TTC549 (cell line): ENCODE data around the gene ZMPSTE24.
"Not testable (repeated sequence)": the region's sequence is repeated elsewhere in the genome, so short reads cannot be mapped to it uniquely, and the experiment has no call there.

Source experiments
- FAIRE-seq: peaks from 2 replicates; lab custom pipeline; 2012; peaks lifted over from hg19 to GRCh38; lab: Jason Lieb, UNC

ZMPSTE24 gene

DNA sequence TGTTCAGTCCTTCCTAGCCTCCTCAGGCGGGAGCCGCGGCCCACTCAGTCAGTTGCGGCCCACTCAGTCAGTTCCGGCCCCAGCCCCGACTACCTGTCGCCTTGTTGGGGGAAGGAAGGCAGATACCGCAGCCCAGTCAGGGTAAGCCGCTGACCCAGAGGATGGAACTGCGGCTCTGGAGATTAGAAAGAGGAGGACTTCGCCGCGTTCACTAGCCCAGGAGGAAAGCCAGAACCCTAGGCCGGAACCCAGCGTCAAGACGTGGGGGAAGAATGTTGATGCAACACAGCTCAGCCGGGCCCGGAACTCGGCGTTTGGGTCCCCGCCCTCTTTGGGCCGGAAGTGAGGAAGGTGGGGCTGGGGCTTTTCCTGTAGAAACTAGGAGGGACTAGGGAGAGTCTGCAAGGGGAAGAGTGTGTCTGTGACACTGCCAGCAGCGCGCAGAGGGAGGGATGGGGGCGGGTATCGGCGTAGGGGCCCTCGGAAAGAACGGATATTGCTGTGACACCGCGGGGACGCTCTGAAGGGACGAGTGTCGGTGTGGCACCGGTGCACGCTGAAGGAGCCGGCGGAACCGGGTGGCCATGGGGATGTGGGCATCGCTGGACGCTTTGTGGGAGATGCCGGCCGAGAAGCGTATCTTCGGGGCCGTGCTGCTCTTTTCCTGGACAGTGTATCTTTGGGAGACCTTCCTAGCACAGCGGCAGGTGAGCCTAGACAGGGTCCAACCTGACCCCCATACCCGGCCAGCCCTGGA lies at the start of gene ZMPSTE24:
ZMPSTE24 (plus strand) TSS at position 549 of the 757 bp plus-strand sequence; CDS start at position 585, 36 bp downstream.
- peak; percentile 37 for FAIRE-seq

DNA sequence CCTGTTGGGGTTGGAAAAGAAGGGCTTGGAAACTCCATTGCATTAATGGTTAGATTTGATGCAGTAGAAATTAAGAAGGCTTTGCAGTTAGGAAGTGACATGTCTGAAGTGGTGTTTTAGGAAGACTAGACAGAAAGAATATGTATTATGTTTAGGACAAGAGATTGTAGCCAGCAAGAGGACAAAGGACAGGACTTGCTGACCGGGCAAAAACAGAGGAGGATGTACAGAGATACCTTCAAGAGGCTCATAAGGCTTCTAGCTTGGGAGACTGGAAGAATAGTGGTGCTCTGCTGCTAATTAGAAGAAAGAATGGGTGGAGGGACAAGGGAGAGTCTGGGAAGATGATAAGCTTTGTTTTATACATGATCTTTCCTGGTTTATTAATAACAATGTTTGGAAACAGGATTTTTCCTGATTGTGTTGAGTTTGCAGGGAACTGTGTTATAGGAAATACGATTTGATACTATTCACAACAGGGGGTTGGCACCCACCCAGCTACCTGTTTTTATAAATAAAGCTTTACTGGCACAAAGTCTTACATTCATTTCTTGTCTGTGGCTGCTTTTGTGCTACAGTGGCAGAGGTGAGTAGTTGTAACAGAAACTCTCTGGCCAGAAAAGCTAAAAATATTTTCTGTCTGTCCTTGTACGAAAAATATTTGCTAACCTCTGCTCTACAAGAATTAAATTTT lies 47.4 kb upstream of the ZMPSTE24 start:
- FAIRE-seq = no peak

DNA sequence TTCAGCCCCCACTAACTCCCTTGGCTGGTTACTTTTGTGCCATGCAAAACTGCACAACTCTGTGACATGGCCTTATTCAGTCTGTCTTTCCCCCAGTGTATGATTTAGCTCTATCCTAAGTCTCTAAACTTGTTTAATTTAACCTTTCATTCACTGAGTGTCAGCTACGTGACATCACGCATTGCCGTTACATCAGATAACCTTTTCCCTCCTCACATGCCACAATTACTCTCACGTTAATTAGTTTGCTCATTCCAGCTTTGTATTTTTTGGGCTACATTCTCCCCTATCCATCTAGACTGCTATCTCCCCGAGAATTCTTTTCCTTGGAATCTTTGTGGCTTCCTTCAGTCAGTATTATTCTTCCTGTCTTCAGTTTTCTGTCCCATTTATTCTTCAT lies 39.7 kb upstream of the ZMPSTE24 start:
- no peak for FAIRE-seq

DNA sequence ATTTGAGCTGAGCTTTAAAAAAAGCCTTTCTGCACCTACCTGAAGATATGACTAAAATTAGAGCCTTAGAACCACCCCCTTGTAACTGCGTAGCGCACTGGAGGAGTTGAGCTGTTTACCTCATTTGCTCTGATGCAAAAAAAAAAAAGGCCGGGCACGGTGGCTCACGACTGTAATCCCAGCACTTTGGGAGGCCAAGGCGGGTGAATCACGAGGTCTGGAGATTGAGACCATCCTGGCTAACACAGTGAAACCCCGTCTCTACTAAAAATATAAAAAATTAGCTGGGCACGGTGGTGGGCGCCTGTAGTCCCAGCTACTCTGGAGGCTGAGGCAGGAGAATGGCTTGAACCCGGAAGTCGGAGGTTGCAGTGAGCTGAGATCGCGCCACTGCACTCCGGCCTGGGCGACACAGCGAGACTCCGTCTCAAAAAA lies 36.5 kb upstream of the ZMPSTE24 start:
- not testable (repeated sequence) for FAIRE-seq

DNA sequence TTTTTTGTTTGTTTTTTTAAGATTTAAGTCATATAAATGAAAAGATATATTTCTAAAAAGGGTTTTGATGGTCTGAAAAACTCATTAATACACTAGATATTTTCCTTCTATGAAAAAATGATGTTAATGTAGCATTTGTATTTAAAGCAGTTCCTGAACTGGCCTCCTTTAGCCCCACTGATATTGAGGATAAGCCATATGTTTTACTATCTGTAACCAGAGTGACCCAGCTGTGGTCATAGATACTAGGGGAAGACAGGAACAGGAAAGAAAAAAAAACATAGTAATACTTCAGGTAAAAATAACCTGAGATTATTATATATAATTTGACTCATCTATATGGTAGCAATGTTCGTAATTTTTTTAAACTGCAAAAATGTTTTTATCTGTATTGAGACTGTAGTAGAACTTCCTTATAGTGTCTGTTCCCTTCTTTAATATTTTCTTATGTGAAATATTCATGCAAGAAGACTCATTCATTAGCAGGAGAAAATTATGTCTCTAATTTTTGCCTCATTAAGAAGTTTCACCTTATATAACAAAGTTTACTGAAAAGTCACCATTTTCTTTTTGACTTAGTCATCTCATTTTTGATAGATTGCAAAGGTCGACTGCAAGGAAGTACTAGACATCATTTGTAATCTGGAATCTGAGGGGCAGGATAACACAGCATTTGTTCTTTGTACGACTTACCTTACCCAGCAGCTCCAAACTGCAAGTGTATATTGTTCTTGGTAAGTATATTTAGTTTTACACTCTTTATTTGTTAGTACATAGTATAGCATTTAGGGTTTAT lies 35.9 kb upstream of the ZMPSTE24 start:
- FAIRE-seq = no peak

DNA sequence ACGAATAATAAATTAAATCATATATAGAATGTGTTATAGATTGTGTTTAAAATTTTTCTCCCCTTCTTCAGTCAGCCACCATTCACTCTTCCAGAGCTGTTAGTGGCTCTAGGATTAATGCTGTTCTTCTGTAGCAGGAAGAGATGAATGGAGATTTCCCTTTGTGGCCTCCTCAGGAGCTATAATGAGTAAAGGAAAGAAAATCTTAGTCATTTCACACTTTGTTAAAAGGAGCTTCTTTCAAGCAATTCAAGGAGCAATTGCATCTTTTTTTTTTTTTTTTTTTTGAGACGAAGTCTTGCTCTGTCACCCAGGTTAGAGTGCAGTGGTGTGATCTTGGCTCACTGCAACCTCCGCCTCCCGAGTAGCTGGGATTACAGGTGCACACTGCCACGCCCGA lies 34.0 kb upstream of the ZMPSTE24 start:
- no peak for FAIRE-seq

DNA sequence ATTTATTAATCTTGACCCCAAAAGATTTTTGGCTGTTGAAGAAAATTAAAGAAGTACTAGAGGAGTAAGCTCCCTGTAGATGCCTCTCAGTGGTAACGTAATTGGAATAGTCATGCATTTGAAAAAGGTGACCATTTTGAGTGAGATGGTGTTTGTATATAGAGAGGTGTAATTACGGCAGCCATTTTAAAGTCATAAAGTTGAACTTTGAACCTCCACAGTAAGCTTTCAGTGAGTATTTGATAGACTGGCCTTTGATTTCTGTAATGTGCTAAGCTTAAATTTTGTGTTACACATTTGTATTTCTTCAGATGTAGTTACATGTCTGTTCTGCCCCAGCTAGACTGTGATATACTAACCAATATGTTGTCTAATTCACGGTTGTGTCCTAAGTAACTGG lies 31.8 kb upstream of the ZMPSTE24 start:
- no peak for FAIRE-seq

DNA sequence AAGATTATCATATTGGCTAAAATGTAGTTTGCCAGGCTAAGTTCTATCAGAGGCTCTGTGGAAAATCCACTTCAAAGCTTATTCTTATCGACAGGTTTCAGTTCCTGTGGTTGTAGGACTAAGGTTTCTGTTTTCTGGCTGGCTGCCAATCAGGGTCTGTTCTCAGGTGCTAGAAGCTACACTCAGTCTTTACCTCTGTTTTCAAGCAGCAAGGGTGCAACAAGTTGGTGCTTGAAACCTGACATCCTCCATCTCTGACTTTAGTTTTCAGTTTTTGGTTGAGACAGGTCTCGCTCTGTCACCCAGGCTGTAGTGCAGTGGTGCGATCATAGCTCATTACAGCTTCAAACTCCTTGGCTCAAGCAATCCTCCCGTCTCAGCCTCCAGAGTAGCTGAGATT lies 25.6 kb upstream of the ZMPSTE24 start:
- FAIRE-seq = no peak

DNA sequence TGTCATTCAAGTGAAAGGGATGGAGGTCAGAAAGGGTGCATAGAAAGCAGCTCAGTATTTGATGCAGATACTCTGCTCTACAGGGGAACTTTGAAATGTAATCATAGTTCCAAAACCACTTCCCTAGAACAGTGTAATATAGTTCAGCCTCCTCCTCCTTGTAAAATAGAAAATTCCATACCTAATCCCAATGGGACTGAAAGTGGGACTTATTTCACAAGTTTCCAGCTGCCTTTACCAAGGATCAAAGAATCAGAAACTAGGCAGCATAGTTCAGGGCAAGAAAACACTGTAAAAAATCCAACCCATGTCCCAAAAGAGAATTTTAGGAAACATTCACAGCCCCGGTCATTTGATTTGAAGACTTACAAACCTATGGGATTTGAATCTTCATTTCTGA lies 18.4 kb upstream of the ZMPSTE24 start:
- no peak for FAIRE-seq

DNA sequence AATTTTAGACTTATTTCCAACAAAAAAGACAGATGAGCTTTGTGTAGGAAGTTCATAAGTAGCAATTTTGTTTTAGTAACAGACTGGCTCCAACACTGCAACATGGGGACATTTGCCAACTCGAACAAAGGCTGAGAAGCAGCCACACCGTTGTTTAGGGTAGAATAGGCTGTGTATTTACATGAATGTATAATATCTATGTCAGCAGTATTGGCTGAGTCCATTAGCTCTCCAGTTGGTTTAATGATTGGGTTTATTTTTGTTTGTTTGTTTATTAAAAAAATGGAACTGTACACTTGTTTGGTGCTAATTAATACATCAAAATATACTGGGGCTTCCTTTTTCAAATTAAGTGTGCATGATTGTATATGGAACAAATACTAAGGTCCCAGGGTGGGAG lies 17.6 kb upstream of the ZMPSTE24 start:
- no peak for FAIRE-seq

DNA sequence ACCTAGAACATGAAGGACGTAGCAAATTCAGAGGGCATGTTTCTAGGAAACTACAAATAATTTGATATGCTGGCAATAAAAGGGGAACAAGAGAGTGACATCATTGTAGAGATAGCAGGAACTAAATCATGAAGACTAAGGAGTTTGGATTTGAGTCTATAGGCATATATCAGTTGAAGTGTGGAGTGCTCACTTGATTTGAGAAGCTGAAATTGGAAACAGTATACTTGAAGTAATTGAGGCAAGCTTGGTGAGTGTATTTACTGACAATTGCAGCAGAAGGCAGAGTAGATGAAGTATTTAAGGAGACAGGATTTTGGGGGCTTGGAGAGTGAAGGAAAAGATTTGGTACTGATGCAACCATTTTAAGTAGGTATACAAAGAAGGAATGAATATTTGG lies 16.7 kb upstream of the ZMPSTE24 start:
- FAIRE-seq = no peak

DNA sequence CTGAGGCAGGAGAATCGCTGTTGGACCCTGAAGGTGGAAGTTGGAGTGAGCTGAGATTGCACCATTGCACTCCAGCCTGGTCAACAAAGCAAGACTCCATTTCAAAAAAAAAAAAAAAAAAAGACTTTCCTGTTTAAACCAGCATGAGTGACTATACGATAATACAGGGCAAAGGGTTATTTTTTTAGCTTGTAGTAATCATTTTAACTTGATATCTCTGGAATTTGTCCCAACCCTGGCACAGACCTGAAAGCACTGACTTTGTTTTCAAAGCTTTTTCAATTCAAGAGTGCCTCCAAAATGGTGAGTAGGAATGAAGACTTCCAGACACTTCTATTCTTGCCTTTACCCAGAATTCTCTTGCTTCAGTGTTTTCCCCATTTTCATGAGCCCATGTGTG lies 14.7 kb upstream of the ZMPSTE24 start:
- no peak for FAIRE-seq

DNA sequence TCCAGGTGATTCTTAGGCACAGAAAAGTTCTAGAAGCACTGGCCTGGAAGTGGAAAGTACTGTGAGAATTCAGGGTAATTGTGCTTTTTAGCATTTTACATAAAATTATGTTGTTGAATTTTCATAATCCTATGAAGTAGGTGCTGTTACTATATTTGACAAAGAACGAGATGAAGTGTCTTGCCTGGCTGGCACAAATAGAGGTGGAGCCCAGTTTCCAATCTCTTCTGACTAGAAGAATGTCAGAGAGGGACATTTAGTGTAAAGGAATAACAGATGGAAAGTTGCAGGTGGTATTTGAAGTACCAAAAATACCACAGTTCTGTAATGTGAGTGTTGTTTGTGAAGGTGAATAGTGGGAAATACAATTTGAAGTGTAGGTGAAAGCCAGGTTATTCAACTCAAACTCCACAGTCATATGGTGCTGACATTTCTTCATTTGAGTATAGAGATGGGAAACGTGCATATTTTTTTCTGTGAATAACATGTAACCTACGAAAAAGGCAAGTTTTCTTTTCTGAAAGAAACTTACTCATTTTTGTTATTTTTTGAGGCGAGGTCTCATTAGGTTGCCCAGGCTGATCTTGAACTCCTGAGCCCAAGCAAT lies 13.8 kb upstream of the ZMPSTE24 start:
- FAIRE-seq = no peak

DNA sequence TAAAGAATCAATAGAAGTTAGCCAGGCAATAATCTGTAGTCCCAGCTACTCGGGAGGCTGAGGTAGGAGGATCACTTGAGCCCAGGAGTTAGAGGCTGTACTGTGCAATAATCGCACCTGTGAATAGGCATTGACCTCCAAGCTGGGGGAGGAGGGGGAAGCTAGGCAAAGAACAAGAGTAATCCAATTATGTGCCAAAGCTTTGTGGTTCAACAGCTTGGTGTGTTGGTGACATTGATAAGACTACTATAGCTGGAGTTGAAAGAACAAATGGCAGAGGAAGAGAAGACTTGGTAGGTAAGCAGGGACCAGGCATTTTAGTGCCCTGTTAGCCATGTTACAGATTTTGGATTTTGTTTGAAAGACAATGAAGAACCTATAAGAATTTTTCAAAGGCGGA lies 12.3 kb upstream of the ZMPSTE24 start:
- FAIRE-seq = no peak

DNA sequence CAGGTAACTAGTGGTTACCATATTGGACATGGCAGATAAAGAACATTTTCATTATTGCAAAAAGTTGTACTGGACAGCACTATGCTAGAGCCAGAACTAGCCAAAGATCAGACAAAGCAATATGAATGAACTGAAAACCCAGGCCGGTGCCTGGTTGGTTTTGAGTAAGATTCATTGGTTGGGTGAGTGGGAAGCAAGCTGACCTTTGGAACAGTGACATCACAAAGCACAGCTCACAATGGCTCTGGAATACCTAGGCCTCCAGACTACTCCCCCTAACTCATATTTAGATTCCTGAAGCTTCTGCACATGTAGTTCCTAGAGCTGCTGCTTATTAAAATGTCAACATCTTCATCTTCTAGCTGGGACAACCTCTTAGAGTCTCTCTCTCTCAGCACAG lies 10.4 kb upstream of the ZMPSTE24 start, which contains the start of gene TMCO2:
TMCO2 (plus strand) TSS at position 283 of the 400 bp plus-strand sequence; CDS start at position 340, 57 bp downstream.
- no peak for FAIRE-seq

DNA sequence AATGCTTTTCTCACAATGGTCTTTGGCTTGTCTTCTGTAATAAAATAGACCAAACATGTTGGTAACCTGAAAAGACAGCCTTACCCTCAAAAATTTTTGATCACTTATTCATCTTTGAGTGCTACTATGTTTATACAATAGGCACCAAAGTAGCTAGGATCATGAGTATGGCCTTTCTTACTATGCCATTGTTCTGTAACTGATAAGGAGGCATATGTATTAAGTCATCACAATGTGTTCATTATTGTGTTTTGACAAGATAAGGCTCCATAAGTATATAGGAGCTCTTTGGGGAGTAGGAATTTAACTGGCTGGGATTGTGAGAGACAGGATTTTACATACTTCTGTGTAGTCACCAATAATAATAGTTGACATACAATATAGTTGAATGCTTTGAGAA lies 9.6 kb upstream of the ZMPSTE24 start:
- FAIRE-seq = no peak

DNA sequence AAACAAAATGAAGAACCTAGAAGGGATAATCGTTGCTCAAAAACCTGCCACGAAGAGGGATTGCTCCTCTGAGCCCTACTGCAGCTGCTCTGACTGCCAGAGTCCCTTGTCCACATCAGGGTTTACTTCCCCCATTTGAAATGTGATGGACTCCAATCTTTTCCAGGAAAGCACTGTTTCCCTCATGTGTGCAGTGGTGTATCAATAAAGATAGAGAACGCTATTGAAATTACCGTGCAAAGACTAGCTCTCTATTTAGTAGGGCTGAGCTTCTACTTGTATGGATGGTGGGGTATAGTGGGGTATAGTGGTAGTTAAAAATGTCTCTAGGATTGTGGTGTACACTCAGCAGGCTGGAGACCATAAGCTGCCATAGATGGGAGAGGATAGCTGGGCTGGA lies 6.6 kb upstream of the ZMPSTE24 start:
- no peak for FAIRE-seq

DNA sequence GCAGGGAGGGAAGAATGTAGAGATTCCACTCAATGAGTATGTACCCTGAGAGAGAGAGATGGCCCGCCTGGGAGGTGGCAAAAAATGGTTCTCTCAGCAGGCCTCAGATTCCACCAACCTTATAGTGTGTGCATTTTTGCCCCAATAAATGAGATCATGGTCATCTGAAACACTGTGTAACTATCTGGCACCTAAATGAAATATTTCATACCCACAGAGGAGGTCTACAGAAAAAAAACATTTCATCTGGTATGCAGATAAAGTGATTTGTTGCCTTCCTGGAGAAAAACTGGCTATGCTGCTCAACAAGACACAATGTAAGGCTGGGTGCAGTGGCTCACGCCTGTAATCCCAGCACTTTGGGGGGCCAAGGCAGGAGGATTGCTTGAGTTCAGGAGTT lies 5.4 kb upstream of the ZMPSTE24 start:
- FAIRE-seq = no peak

DNA sequence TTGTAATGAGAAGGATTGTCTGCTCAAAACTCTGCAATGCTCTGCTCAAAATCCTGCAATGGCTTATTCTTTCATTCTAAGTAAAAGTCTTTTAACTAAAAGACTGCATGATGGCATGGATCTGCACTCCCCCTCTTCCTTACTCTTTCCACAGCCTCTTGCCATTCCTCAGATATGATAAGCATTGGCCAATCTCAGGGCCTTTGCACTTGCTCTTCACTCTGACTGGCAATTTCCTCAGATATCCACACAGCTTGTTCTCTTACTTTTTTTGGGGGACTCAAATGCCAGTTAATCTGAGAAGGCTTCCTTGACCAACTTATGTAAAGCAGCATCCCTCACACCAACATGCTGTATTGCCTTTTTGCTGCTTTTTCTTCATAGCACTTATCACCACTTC lies 2.8 kb upstream of the ZMPSTE24 start:
- no peak for FAIRE-seq

DNA sequence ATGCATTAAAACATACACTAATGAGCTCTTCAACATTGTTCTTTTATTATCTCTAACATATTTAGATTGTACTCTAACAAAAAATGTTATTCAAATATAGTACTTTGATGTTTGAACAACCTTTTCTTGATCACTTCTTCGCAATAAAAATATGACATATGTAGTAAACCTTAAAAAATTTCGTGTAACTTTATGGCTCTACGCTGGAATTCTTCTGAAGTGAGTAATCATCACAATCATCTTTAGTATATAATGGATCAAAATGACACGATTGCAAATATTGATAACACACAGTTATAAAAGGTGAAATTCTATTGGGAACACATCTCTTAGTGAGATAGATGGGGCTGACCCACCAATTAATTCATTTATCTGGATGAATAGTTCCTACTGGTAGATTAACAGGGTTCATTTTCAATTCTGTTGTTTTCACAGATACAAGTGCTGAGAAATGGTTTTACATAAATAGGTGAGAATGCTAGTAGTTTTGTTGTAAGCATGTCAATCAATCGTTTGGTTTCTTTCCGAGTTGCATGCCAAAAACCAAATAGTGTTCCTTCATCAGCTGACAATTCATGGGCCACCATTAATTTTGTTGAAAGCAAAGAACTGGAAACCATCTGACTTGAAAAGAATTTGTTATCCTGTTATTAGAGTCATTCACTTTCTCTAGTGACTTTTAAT lies 1.5 kb upstream of the ZMPSTE24 start:
- FAIRE-seq = no peak

DNA sequence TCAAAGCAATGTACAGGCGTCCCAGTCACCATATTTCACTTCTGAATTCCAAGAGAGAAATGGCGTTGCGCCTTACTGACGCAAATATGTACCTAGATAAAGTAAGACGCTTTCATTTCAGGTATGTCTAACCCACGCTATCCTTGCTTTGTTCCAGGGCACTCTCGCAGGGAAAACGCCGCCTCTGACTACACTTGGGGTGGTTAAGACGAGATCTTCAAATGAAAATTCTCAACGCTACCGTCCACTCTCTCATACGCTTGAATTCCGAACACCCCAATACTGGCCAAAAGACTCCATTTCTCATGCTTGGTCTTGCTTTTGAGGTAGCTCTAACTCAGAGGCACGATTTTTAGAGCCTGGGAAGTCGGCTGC lies 736 bp upstream of the ZMPSTE24 start:
- FAIRE-seq = no peak

DNA sequence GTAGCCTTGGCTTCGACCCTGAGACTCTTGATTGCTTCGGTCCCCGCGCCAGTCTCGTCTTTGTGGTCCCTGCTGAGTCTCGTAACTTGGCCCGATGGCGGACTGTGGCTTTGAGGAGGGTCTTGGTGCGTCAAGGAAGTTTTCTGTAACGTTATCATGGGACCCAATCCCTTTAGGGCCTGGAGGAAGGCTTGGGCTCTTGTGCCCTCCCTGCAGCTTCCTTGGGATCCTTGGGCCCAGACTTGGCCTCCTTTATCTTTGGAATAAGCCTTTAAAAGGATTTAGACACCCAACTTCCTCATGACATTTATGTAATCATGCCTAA lies 371 bp downstream of the ZMPSTE24 start:
- no peak for FAIRE-seq
